ENCODE results near the gene CACNG4. TPM values are rescaled to one million over a fixed set of nuclear protein-coding genes. Genes with fewer than 3 reads are reported as not detected.

Gene CACNG4
- total RNA-seq, 1 donor from 2014 or later: 9.5 TPM

DNA sequence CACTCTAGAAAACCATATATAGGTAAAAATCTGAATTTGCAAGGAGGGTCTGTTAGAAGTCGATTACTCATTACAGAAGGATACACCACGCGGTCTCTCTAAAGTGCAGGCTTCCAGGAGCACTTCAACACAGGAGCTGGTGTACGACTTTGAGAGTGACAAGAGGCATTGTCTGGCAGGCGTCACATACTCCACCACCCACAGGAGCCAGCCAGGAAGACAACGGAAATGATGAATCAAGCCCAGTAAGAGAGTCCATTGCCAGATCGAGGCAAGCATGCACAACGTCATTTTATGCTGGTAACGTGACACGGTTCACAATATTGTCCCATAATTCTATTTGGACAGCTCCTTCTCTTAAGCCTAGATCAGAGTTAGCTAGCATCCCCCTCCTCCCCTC, 15.0 kb upstream of the CACNG4 start:
- H3K27ac Mint-ChIP-seq: no peak overlapping the region
- peaks cover 3% of the 10 kb centered on the region for H3K36me3 Mint-ChIP-seq
- no peak for DNase-seq (ENCODE audit: low spot score in 2 of 2, unreplicated experiment in 2 of 2)
- H3K27me3 Mint-ChIP-seq (ENCODE audit: low read depth): peaks cover 18% of the 10 kb centered on the region
- H3K4me1 Mint-ChIP-seq: peaks cover 55% of the 10 kb centered on the region
- peaks cover 12% of the 10 kb centered on the region for H3K9me3 Mint-ChIP-seq
- TF ChIP-seq, protein P1, sequence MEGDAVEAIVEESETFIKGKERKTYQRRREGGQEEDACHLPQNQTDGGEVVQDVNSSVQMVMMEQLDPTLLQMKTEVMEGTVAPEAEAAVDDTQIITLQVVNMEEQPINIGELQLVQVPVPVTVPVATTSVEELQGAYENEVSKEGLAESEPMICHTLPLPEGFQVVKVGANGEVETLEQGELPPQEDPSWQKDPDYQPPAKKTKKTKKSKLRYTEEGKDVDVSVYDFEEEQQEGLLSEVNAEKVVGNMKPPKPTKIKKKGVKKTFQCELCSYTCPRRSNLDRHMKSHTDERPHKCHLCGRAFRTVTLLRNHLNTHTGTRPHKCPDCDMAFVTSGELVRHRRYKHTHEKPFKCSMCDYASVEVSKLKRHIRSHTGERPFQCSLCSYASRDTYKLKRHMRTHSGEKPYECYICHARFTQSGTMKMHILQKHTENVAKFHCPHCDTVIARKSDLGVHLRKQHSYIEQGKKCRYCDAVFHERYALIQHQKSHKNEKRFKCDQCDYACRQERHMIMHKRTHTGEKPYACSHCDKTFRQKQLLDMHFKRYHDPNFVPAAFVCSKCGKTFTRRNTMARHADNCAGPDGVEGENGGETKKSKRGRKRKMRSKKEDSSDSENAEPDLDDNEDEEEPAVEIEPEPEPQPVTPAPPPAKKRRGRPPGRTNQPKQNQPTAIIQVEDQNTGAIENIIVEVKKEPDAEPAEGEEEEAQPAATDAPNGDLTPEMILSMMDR (IDR thresholded peaks at IDR 0.05; ENCODE audit: unreplicated experiment): no peak
- no peak overlapping the region for H3K4me3 Mint-ChIP-seq

DNA sequence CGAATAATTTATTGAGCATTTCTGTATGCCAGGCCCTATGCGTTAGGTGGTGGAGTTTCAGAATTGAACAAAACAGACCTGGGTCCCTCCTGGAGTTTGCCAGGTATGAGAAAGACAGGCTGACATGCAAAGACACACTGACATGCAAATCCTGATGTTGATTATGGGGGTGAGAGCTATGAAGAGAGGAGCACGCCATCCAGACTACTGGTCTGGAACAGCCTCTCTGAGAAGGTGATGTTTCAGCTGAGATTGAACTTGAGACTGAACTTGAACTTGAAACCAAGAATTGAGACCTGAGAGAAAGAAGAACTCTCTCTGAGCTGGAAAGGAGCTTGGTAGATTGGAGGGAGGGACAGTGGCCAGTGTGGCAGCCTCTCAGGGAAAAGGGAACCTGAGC, 14.2 kb upstream of the CACNG4 start:
- no peak for DNase-seq (ENCODE audit: low spot score in 2 of 2, unreplicated experiment in 2 of 2)
- Mint-ChIP-seq H3K9me3 (peaks cover 12% of the 10 kb centered on the region), H3K27me3 (ENCODE audit: low read depth) (peaks cover 18% of the 10 kb centered on the region), H3K36me3 (peaks cover 3% of the 10 kb centered on the region), H3K4me1 (peaks cover 47% of the 10 kb centered on the region), H3K4me3 (no peak overlapping the region), H3K27ac (peak overlapping the region; percentile 95)
- TF ChIP-seq, protein P1 (IDR thresholded peaks at IDR 0.05; ENCODE audit: unreplicated experiment): no peak

DNA sequence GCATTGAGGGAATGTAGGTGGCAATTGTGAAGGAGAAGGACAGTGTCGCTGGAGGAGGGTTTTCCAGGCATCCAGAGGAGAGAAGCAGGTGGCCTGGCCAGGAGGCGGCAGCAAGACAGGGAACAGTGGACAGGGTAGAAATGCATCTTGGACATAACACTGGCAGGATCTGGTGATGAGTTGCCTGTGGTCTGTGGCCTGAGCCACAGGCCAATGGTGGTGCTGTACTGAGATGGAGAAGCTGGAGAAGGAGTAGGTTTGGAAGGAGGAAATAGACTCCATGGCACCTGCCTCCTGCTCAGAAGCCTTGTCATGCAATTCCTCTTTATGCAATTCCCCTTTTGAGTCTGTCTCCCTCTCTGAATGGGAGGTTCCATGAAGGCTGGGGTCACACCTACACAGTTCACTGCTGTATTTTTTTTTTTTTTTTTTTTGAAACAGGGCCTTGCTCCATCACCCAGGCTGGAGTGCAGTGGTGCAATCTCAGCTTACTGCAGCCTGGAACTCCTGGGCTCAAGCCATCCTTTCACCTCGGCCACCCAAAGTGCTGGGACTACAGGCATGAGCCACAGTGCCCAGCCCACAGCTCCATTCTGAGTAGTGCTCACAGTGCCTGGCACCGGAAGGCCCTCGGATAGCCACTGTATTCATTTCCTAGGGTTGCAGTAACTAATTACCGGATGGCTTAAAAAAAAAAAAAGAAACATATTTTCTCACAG, 13.5 kb upstream of the CACNG4 start:
- Mint-ChIP-seq H3K27ac (peak overlapping the region; percentile 95), H3K4me1 (peaks cover 40% of the 10 kb centered on the region), H3K27me3 (ENCODE audit: low read depth) (peaks cover 11% of the 10 kb centered on the region), H3K4me3 (no peak overlapping the region), H3K36me3 (peaks cover 3% of the 10 kb centered on the region), H3K9me3 (peaks cover 12% of the 10 kb centered on the region)
- no peak for DNase-seq (ENCODE audit: low spot score in 2 of 2, unreplicated experiment in 2 of 2)
- TF ChIP-seq, protein P1 (IDR thresholded peaks at IDR 0.05; ENCODE audit: unreplicated experiment): no peak

DNA sequence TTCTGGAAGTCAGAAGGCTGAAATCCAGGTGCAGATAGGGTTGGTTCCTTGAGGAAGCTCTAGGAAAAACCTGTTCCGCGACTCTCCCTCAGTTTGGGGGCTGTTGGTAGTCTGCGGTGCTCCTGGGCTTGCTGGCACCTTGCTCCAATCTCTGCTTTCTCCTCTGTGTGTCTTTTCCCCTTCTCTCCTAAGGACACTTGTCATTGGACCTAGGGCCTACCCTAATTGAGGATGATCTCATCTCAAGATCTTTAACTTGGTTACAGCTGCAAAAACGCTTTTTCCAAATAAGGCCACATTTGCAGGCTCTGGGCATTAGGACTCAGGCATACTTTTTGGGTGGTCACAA, 12.9 kb upstream of the CACNG4 start:
- DNase-seq (ENCODE audit: low spot score in 2 of 2, unreplicated experiment in 2 of 2): no peak
- Mint-ChIP-seq H3K4me1 (peaks cover 36% of the 10 kb centered on the region), H3K4me3 (no peak overlapping the region)

DNA sequence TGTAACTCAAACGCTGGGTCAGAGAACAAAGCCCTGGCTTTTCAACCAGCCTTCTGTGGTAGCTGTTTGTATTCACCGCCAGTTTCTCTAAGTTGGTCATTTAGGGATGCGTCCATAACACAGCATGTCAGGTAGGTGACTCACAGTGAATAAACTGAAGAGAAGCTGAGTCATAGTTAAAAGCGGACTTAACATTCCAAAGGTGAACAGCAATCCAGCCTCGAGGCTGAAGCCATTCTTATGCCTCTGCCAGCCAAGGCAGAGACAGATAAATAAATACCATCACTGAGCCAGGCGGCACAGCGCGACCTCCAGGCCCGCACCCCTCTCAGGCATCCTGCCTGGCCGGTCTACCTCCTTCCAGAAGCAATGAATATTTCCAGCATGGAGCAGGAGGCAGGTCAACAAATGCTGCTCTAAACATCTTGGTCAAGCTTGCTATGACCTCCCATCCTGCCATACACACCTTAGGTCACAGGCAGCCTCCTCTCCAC, 12.4 kb upstream of the CACNG4 start:
- Mint-ChIP-seq H3K4me1 (peaks cover 36% of the 10 kb centered on the region), H3K9me3 (peaks cover 12% of the 10 kb centered on the region), H3K27me3 (ENCODE audit: low read depth) (peaks cover 4% of the 10 kb centered on the region), H3K4me3 (no peak overlapping the region), H3K36me3 (peaks cover 3% of the 10 kb centered on the region), H3K27ac (peak overlapping the region; percentile 95)
- TF ChIP-seq, protein P1 (IDR thresholded peaks at IDR 0.05; ENCODE audit: unreplicated experiment): no peak
- peak in 1 of 2 experiments; percentile 70 for DNase-seq (ENCODE audit: low spot score in 2 of 2, unreplicated experiment in 2 of 2)

More for the DNA sequence above, 12.9 kb upstream of the CACNG4 start:
- Mint-ChIP-seq H3K27me3 (ENCODE audit: low read depth) (peaks cover 6% of the 10 kb centered on the region), H3K9me3 (peaks cover 12% of the 10 kb centered on the region), H3K27ac (peak overlapping the region; percentile 95), H3K36me3 (peaks cover 3% of the 10 kb centered on the region)
- TF ChIP-seq, protein P1 (IDR thresholded peaks at IDR 0.05; ENCODE audit: unreplicated experiment): no peak
